Erythroblast (primary cell): ENCODE measurements around the gene IMMP2L.

Source experiments
- GATA1 ChIP-seq: IDR thresholded peaks from 2 replicates; pipeline ENCODE4 v1.6.1; 2011; ENCODE audit warnings: low read depth, mild to moderate bottlenecking, control low read depth, low read length, moderate library complexity
- POLR2A ChIP-seq: IDR thresholded peaks from 2 replicates; pipeline ENCODE4 v1.6.1; 2011; ENCODE audit warnings: mild to moderate bottlenecking, low read length

DNA sequence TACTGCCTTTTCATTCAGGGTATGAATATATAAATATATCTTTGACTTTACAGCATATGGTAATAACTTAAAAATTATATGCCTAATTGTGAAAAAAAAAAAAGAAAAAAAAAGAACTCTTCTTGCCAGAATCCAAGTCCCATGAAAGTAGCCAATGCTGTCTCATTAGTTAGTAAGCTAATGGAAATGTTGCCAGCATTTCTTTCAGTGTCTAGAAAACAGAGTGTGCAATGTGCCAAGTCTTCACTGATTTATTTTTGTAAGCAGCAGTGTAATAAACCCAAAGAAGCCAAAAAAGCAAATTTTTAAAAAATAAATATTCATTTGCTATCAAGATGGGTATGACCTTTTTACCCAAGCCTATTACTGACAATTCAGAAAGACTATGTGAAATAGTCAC is 502.5 kb downstream of the IMMP2L start:
- TF ChIP-seq POLR2A = no peak
- TF ChIP-seq GATA1 = no peak
